ENCODE measurements around the gene HIGD1B.

DNA sequence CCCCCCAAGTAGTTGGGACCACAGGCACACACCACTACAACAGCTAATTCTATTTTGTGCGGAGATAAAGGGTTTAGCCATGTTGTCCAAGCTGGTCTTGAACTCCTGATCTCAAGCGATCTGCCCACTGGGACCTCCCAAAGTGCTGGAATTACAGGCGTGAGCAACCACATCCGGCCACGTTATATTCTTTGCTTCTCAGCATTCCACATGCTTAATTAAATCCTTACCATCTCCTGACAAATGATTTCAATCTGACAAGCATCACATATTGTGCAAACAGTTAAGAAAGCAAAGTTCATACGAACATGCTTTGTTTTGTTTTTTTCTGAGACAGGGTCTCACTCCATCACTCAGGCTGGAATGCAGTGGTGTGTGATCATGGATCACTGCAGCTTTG is 18.2 kb downstream of the HIGD1B start:
- no peak for TF ChIP-seq EZH2 (IDR thresholded peaks at IDR 0.05; ENCODE audit: low read length, missing control alignments)
- TF ChIP-seq, protein P1, sequence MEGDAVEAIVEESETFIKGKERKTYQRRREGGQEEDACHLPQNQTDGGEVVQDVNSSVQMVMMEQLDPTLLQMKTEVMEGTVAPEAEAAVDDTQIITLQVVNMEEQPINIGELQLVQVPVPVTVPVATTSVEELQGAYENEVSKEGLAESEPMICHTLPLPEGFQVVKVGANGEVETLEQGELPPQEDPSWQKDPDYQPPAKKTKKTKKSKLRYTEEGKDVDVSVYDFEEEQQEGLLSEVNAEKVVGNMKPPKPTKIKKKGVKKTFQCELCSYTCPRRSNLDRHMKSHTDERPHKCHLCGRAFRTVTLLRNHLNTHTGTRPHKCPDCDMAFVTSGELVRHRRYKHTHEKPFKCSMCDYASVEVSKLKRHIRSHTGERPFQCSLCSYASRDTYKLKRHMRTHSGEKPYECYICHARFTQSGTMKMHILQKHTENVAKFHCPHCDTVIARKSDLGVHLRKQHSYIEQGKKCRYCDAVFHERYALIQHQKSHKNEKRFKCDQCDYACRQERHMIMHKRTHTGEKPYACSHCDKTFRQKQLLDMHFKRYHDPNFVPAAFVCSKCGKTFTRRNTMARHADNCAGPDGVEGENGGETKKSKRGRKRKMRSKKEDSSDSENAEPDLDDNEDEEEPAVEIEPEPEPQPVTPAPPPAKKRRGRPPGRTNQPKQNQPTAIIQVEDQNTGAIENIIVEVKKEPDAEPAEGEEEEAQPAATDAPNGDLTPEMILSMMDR (conservative IDR thresholded peaks at IDR 0.05 in 1 of 2, IDR thresholded peaks at IDR 0.05 in 1 of 2; ENCODE audit: low read depth in 1 of 2, low read length in 2 of 2) = no peak

All from fibroblast of lung (primary cell).